DMS 273 treated with DMSO at 0.1 percent for 48 hours (cell line): Measurements from ENCODE around the gene AGXT.

Source experiments
- DNase-seq: peaks from one replicate; lab custom pipeline; 2025; lab: John Stamatoyannopoulos, UW

The AGXT gene

GRCh38 chr2:240886678-240887609 is 18.3 kb downstream of the AGXT start:
- no peak for DNase-seq

DNA sequence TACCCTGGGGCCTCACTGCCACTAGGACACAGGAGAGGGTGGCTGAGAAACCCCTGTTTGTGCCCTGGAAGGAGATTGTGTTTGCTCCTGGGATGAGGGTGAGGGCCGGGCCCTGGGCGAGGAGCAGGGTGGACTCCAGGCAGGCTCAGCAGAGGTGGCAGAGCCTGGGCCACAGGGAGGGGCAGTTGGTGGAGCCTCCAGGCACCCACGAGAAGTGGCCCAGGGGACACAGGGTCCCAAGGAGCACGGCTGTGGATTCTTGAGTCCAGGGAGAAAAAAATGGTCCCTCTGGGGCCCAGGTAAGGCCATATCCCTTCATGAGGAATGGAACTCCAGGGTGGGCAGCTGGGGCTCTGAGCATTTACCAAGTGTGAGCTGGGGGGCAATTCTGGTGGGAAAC is 19.0 kb downstream of the AGXT start:
- no peak for DNase-seq

GRCh38 chr2:240888130-240888889 is 19.7 kb downstream of the AGXT start:
- no peak for DNase-seq

GRCh38 chr2:240888890-240889573 is 20.4 kb downstream of the AGXT start:
- no peak for DNase-seq

DNA sequence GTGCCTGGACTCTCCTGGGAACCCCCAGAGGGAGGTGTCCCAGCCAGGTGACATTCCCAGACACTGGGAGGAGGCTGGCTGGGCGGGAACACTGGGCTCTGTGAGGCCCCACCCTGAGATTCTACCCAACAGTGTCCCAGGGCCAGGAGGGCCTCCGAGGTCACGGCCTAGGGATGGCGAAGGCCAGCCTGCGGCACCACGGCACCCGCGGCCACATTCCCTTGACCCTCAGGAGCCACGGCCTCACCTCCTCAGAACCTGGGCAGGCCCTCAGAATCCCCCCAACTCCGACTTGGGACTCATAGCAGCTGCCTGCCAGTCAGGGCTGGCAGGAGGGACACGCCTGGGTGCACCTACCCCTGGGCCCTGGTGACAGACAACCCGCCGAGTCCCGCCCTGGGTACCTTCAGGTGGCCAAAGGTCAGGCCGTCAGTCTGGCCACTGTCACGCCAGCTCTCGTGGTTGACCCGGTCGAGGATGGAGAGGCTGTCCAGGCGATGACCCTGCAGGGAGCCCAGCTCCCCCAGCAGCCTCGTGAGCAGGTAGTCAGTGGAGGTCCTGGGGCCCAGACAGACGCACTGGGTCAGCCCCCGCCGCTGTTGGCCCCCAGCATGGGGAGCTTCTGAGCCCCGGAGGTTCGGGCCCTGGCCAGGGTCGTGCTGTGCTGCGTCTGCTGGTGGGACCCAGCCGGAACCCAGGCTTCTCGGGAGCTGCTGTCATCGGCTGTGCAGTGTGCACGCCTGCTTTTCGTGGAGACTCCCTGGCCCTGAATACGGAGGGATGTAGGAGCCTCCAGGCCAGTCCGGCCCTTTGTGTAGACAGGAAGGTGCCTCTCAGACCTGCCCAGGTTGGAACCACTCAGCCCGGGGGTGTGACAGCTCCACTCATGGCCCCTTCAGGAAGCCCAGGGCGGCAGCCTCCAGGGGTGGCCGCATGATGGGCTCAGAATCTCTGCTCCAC is 21.3 kb downstream of the AGXT start:
- DNase-seq, result no peak

DNA sequence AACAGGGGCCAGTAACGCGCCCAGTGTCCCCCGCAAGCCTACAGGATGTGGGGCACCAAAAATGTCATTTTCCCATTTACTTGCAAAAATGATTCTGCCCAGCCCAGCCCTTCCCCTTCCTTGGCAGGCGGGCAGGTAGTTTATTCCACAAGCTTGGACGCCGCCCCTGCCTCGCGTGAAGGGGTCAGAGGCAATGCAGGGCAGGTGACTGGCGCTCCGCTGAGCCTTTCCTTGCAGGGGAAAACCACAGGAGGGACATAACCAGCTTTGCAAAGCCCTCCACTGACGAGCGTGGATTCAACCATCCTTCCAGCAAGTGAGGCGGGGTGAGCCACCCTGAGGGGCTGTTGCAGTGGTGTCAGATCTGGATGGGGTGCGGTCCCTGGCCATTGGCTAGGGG is 22.1 kb downstream of the AGXT start:
- no peak for DNase-seq

GRCh38 chr2:240891492-240892340 is 23.1 kb downstream of the AGXT start:
- DNase-seq, result no peak

- no peak for DNase-seq
Measured at GRCh38 chr2:240892356-240892755, 23.7 kb downstream of the AGXT start.

- no peak for DNase-seq
Measured at GRCh38 chr2:240892925-240893324, 24.3 kb downstream of the AGXT start.

DNA sequence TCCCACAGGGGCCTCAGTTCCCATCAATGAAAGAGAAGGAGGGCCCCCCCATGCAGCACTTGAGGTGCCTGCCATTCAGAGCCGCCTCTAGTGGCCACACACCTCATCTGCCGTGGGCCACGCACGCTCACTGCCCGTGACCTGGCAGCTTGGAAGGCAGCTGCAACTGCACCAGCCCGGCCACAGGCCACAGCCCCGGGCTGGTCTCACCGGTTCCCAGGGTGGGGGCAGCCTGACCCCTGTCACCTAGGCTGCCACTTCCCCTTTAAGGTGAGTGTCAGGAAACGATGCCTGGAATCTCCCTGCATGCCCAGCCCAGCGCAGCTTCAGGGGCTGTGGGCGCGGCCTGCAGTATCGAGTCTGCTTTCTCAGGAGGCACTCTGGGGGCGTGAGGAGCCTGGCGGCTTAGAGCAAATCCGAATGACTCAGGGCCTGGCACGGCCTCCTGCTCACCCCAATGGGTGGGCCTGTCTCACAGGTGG is 24.8 kb downstream of the AGXT start:
- DNase-seq, result no peak

DNA sequence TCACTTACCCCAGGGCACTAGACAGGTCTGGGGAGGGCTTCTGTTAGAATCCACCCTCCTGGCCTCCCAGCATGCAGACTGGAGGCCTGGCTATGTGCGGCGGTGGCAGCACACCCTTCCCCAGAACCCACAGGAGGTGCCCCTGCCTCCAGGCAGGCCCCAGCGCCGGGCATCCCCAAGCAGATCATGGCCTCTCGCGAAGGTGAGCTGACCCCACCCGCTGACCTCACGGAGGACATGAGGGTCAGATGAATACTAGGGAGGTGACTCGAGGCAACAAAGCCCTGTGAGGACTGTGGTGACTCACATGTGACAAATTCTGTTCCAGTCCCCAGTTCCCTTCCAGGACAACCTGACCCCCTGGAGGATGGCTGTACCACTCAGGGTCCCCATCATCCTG is 25.4 kb downstream of the AGXT start:
- DNase-seq, result no peak

GRCh38 chr2:240894836-240895558 is 26.4 kb downstream of the AGXT start:
- no peak for DNase-seq

GRCh38 chr2:240895656-240896388 is 27.2 kb downstream of the AGXT start, which contains the start of gene MAB21L4:
Gene MAB21L4 (minus strand): TSS chr2:240896156. CDS start chr2:240895997, 159 bp downstream.
- no peak for DNase-seq

DNA sequence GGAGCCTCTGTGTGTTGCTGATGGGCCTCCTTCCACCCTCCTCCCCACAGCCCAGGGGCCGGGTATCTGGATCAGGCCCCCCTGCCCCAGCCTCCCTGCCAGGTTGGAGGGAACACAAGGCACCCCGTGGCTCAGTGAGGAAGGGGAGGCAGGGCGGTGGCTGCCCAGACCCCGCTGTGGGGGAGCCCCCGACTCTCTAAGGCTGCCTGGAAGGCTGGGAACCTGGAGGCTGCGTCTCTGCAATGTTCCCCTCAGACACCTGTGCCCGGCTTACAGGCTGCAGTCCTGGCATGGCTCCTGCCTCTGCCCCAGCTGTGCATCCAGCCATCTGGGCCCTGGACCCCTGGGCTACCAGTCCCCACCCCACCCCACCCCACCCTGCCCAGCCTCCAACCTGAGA is 27.8 kb downstream of the AGXT start:
- DNase-seq, result no peak

GRCh38 chr2:240896871-240897692 is 28.5 kb downstream of the AGXT start:
- DNase-seq, result no peak

- no peak for DNase-seq
Measured at GRCh38 chr2:240898108-240898730, 29.6 kb downstream of the AGXT start.

- no peak for DNase-seq
Measured at GRCh38 chr2:240898731-240899467, 30.3 kb downstream of the AGXT start.
